GM21390 (cell line): ENCODE measurements around the gene MARCKS.

Experiments used
- ATAC-seq: cut with Tn5 transposase; IDR thresholded peaks from one replicate; pipeline ENCODE4 v1.9.1; 2021; ENCODE audit not compliant: unreplicated experiment

Gene MARCKS

GRCh38 chr6:113853252-113853651 is 3.9 kb upstream of the MARCKS start:
- no peak for ATAC-seq

GRCh38 chr6:113854531-113855499 is 2.3 kb upstream of the MARCKS start:
- ATAC-seq, result no peak

DNA sequence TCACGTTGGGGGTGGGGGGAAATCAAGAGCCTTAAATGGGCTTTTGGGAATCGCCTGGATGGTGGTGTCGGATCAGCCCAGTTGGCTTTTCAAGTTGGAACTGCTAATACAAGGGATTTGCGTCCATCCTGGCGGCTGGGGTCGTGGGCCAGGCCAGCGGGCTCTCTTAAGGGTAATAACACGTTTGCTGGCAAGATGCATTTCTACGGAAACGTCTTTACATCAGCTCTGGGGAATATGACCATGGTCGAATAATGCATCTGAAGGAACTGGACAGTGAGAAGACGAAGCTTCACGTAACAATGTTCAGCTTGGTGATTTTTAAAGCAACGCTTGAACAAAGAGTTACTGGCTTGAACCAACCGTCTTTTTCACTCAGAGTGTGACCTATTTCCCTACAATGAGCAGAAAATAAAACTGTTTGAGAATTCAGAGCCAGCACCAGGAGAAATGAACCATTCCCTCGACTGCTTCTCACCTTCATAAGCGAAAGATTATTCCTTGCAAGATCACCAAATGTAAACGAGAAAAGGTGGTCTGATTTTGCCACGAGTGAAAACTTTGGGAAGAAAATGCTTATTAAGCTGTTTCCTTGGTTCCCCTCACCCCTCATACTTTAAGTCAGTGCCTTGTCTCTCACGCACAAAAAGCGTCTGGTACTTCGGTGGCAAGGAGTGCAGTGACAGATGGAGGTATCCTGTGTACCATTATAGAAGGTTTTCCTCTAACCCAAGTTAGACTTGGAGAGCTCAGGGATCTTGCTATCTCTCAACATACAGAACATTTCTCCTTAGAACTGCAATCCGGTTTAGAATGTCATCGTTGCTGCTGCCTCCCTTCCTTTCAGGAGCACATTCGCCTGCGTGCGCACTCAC is 1.4 kb upstream of the MARCKS start:
- no peak for ATAC-seq

DNA sequence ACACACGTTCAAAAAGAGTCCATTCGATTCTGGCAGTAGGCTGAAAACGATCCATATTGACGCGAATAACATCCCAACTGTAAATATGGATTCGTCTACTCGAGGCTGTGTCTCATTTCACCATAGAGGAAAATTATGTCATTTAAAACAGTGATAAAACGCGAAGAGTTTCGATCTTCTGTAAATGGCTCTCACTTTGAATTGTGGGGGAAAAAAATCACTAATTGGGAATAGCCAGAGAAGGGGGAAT is 845 bp upstream of the MARCKS start:
- no peak for ATAC-seq

DNA sequence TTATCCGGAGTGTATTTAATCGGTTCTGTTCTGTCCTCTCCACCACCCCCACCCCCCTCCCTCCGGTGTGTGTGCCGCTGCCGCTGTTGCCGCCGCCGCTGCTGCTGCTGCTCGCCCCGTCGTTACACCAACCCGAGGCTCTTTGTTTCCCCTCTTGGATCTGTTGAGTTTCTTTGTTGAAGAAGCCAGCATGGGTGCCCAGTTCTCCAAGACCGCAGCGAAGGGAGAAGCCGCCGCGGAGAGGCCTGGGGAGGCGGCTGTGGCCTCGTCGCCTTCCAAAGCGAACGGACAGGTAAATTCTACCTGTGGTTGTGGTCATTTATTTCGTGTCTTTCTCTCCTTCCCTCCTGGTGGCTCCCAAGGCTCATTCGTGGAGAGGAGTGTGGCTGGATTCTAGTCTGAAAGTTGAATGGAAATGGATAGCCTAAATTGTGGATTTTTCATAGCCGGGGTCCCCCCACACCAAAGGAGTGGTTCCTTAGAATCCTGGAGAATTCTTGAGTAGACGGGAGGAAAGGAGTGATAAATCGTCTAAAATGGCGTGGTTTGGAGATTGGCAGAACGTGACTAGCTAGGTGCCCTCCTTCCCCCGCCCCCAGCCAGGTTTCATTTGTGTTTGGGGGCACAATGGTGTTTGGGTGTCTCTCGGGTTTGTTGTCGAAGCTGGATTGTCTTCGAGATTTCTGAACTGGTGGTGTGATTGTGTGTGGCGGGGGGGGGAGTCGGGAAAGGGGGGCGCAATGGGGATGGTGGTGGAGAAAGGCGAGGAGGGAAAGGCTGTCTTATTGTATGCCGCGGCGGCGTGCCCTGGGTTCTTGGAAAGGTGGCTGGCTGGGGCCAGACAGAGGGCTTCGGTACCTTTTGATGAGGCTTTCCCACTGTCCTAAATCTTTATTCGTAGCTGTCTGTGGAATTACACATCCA is 673 bp downstream of the MARCKS start:
- ATAC-seq, result no peak

- ATAC-seq, result peak; percentile 80
Measured at GRCh38 chr6:113858480-113859348, 1.6 kb downstream of the MARCKS start.

DNA sequence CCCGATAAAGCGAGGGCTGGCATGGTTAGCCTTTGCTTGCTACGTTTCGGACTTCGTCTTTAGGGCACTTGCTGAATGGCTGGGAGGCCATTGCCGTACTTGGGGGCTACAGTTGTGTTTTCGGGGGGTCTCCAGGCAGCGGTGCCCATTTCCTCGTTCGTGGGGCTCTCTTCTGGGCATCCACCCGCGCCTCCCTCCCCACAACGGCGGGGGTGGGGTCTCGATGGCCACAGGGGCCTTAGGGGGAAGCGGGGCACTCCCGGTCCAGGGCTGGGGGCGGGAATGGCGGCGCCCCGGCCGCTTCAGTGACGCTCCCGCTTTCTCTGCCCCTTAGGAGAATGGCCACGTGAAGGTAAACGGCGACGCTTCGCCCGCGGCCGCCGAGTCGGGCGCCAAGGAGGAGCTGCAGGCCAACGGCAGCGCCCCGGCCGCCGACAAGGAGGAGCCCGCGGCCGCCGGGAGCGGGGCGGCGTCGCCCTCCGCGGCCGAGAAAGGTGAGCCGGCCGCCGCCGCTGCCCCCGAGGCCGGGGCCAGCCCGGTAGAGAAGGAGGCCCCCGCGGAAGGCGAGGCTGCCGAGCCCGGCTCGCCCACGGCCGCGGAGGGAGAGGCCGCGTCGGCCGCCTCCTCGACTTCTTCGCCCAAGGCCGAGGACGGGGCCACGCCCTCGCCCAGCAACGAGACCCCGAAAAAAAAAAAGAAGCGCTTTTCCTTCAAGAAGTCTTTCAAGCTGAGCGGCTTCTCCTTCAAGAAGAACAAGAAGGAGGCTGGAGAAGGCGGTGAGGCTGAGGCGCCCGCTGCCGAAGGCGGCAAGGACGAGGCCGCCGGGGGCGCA is 2.4 kb downstream of the MARCKS start:
- no peak for ATAC-seq

- ATAC-seq, result no peak
Measured at GRCh38 chr6:113860181-113860955, 3.2 kb downstream of the MARCKS start.

- ATAC-seq, result no peak
Measured at GRCh38 chr6:113862112-113862511, 5.0 kb downstream of the MARCKS start.

DNA sequence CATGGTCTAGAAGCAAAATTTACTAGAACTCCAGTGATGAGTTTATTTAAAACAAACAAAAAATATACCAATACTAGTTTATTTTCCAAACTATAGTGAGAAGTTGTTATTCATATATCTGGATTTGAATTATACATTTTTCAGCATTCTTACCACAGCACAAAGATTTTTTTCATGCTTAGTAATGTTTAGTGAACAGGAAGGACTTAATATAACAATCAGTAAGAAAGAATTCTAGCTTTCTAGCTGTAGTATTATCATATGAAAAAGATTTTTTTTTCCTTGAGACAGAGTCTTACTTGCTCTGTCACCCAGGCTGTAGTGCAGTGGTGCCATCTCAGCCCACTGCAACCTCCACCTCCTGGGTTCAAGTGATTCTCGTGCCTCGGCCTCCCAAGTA is 13.8 kb downstream of the MARCKS start:
- ATAC-seq, result no peak

- no peak for ATAC-seq
Measured at GRCh38 chr6:113871975-113872374, 14.8 kb downstream of the MARCKS start.

GRCh38 chr6:113873043-113873667 is 16.0 kb downstream of the MARCKS start:
- ATAC-seq, result peak; percentile 95

DNA sequence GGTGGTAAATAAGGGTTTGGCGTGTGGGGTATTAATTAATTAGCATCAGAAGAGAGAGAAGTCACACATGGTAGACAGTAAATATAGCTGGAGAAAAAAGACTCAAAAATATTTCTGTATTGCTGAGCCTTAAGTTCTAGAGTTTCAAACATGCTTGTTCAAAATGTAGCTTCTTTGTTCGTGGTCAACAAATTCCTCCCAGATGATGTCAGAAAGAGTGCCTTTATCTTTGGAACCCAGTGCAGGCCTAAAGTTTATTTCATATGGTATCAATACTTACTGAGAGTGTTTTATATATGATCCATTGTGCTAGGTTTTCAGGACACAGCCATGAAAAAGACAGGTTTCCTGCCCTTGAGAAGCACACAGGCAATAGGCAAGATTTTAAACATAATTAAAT is 18.3 kb downstream of the MARCKS start:
- ATAC-seq, result no peak

DNA sequence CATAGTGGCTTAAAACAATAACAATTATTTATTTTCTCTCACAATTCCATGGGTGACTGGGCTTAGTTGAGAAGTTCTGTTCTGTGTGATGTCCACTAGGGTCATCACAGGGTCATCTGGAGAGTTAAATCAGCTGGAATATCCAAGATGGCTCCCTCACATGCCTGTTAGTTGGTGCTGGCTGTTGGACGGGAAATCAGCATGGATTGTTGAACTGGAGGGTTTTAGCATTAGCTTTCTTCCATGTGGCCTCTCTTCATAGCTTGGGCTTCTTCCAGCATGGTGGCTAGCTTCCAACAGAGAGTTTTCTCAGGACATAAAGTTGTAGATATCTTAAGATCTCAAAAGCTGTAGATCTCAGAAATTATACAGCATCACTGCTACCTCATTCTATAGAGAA is 19.6 kb downstream of the MARCKS start:
- no peak for ATAC-seq

DNA sequence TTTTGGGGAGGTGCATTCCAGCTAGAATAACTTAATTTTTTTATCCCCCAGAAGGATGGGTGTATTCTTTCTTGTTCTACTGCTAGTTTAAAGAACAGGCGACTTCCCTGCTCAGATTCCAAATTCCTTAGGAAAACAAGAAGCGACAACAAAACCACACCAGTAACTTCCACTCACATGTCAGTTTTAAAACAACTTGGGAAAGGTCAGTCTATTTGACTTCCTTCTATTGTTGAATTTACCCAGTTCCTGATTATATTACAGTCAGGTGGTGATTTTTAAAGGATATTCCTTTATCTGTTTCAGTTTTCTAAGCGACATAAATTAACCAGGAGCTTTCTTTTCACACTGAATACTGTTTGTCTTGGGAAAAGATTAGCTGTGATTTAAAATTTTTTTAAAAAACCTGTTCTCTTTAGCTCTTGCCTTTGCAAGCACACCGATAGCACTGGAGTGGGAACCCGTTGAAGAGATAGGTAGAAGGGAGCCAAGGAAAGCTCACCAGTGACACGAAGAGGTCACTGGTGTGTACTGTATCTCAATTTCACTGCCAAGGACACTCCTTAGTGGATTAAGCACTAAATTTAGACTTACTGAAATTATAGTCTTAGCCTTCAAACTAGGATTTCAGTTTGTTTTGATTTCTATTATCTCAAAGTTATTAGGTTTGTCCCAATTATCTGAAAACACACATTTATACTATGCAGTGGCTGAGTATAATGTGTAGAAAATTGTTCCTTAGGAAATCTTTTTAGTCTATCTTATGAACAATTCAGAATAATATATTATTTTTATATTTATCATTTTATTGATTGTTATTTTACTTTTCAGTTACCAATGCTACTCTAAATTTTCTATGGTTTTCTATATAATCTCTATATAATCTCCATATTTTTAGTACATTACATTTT is 22.3 kb downstream of the MARCKS start:
- ATAC-seq, result peak; percentile 99

DNA sequence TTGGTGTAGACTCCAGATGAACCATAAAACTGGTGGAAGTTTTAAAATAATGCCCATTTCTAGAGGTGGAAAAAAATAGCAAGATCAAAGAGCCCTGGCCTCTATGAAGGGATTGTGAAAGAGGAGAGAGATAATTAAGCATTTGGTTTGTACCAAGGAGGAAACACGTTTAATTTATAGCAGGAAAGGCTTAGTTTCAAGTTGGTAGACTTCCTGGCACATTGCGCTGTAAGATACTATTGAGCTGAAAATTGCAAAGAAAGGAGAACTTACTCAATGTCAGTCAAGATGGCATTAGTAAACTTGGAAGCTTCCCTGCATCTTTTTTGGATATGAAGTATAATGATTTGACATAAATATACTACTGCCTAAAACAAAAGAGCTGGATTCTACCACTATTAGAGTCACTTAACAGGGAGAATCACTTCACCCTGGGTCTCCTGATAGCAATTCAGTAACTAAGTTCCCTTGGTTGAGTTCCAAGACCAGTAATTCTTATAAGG is 24.4 kb downstream of the MARCKS start:
- no peak for ATAC-seq
